GM18505 (cell line): ENCODE data around the gene LPCAT1.
"Not testable (repeated sequence)": the region's sequence is repeated elsewhere in the genome, so short reads cannot be mapped to it uniquely, and the experiment has no call there.

ENCODE experiments used
- ATAC-seq: cut with Tn5 transposase; IDR thresholded peaks from one replicate; pipeline ENCODE4 v1.9.1; 2021; ENCODE audit not compliant: unreplicated experiment
- POLR2A ChIP-seq: IDR thresholded peaks from 4 replicates; pipeline ENCODE4 v1.6.1; 2011; ENCODE audit warnings: borderline replicate concordance; ENCODE audit not compliant: insufficient read depth, insufficient read length; ENCODE audit errors: extremely low read depth

Gene LPCAT1

DNA sequence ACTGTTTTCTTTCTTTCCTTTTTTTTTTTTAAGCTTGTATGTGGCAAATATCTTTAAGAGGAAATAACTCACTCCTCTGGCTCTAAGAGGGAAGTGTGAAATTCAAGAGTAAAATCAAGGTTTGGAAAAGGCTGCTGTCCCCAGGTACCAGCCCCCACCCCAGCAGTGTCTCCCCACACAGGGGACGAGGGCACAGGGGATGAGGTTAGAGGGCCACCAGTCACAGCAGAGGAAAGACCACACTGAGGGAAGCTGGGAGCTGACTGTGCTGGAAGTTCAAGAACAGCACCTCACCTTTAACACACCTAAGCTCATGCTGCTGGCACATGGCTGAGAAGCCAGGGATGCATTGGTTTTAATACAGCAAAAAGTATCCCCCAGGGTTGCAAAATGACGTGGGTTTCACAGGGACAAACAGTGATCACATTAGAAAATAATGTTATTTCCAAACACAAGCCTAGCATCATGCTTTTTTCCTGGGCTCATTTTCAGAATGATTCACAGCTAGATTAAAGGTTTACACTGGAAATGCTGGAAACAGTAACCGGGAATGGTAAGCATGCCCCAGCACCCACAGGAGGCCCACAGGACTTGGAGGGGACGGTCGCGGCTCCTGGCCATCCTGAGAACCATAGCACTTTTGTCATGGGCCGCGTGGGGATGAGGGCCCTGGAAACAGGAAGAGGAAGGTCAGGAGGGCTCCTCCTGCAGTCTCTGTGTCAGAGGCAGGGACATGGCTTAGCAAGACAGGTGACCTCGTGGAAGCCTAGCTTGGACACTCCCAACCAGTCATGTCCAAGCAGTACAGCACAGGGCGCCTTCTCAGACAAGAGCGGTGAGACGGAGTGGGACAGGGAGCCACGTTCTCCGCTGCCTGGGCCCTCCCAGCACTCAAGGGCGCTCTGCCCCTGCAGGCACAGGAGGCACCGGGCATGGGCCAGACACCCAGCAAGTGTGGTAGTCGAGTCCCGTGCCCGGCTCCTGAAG, 6.9 kb downstream of the LPCAT1 start:
- no peak for TF ChIP-seq POLR2A
- ATAC-seq = no peak

DNA sequence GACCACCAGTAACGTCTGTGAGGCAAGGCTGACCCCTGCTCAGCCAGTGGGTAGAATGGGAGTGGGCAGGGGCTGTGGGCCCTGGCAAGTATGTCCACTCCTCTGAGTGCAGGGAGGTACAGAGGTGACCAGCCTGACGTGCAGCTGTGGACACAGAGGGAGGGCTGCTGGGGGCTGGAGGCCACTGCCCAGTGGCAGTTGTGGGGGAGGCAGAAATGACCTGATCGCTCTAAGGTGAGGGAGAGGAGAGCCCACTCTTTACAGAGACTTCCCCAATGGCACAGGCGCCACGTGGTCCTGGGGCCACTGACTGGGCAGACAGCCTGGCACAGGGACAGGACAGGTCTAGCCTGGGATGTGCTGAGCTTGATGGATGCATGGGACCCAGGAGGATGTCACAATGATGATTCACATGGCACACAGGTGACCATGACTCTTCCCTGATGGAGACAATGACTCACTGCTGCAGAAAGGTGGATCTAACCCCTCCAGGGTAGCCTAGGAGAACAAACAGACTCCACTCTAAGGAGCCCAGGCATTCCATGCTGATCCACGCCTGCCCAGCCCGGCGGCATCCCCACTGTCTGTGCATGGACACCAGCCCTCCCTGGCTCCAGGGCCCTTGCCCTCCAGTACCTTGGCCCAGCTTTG, 7.7 kb downstream of the LPCAT1 start:
- no peak for TF ChIP-seq POLR2A
- ATAC-seq = no peak

DNA sequence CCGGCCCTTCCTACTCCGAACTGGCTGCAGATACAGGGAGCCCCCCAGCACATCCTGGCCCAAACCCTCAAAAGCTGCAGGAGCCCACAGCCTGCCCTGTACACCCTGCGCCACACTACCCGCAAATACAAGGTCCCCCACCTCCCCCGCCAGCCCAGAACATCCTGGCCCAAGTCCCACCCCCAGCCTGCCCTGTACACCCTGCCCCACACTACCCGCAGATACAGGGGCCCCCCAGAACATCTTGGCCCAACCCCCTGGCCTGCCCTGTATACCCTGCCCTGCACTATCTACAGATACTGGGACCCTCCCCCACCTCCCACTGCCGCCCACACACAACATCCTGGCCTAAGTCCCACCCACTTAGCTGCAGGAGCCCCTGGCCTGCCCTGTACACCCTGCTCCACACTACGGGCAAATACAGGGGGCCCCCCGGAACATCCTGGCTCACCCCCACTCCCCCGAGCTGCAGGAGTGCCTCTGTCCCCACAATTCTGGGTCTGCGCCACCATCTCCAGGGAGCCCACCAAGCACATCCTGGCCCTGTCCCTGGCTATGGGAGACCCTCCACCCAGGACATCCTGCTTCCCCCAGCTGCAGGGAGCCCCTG, 8.3 kb downstream of the LPCAT1 start:
- no peak for ATAC-seq
- no peak for TF ChIP-seq POLR2A

- not testable (repeated sequence) for ATAC-seq
Observed at GRCh38 chr5:1514819-1515310, 8.9 kb downstream of the LPCAT1 start.

- ATAC-seq = no peak
- no peak for TF ChIP-seq POLR2A
Observed at GRCh38 chr5:1514027-1514818, 9.5 kb downstream of the LPCAT1 start.

DNA sequence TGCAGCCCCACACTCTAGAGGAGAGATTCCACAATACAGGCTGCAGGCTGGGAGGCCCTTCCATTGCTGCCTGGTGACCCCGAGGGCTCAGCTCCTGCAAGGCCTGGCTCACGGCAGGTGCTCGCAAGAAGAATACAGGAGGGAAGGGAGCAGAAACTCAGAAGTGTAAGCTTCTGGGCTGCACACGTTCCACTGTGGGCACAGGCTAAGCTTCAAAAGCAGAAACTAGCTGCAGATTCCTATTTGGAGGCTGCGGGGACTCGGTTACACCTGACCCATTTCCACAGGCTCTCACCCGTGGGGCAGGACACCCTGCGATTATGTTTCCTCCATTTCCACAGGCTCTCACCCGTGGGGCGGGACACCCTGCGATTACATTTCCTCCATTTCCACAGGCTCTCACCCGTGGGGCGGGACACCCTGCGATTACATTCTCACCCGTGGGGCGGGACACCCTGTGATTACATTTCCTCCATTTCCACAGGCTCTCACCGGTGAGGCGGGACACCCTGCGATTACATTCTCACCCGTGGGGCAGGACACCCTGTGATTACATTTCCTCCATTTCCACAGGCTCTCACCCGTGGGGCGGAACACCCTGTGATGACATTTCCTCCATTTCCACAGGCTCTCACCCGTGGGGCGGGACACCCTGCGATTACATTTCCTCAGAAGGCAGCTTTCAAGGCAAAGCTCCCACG, 10.3 kb downstream of the LPCAT1 start:
- no peak for TF ChIP-seq POLR2A
- no peak for ATAC-seq

DNA sequence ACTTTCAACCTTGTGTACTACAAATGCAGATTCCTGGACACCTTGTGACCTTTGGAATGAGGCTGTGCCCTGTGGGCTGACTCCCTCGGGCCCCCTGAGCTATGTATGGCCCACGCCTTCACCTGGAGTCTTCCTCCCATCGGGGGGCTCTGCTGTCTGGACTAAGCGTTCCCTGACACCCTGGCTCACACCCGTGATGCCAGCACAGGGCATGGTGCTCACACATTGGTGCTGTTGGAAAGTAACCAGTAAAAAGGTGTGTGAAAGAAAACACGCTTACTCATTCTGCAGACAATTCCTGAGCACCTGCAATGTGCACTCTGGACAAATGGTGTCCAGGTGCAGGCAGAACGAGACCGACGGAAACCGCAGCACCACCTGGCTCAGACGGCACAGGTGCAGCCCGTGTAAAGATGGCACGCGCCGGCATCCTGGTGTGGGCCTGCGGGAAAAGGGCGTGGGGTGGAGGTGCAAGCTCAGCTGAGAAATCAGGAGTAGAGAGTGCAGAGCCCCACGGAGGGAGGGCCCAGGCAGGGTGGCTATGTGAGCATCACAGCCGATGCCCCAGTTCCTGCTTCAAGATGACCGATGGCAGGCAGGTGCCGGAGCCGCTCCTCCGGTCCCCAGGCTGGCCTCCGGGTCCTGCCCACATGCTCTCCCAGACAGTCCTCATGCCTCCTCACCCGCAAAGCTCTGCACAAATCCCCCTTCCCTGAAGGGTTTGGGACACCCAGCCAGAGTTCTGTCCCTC, 11.0 kb downstream of the LPCAT1 start:
- no peak for TF ChIP-seq POLR2A
- no peak for ATAC-seq

GRCh38 chr5:1511651-1512540, 11.9 kb downstream of the LPCAT1 start:
- ATAC-seq = no peak
- no peak for TF ChIP-seq POLR2A

DNA sequence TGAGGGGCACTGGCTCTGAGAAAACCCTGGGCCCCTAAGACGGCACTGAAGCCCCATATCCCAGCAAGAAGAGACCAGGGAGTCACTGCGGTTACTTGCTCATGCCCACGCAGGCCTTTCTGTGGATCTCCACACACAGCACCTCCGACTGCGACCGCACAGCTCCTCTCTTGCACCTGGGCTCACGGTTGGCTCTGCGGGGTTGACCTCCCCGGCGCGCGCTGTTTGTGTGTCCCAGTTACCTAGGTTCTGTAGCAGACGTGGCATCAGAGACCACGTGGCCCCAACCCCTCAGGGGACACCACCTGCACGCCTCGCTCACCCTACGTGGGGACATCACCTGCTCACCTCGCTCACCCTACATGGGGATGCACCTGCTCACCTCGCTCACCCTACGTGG, 12.7 kb downstream of the LPCAT1 start:
- no peak for ATAC-seq
- TF ChIP-seq POLR2A = no peak

GRCh38 chr5:1510631-1511030, 13.1 kb downstream of the LPCAT1 start:
- no peak for TF ChIP-seq POLR2A

GRCh38 chr5:1510151-1510561, 13.6 kb downstream of the LPCAT1 start:
- no peak for TF ChIP-seq POLR2A
- ATAC-seq = no peak

More at GRCh38 chr5:1510631-1511030, 13.1 kb downstream of the LPCAT1 start:
- no peak for ATAC-seq
